Natural killer cell (primary cell): Measurements from ENCODE around the gene GNMT. TPM values are rescaled to one million over a fixed set of nuclear protein-coding genes. Genes with fewer than 3 reads are reported as not detected.

ENCODE experiments used
- ATAC-seq, 3 donors: fragments of 150-1000 bp in 2 of 3; fragments of 200-7000 bp in 1 of 3; cut with Tn5 transposase; 1 replicate in 1 of 3; 2 replicates in 2 of 3; pipeline ENCODE4 v1.10.0; 2021; ENCODE audit warnings: mild to moderate bottlenecking in 2 of 3, moderate library complexity in 2 of 3
- DNase-seq, 2 donors: peaks; one replicate each; pipeline versions ENCODE4 v3.0.0 to v3.0.0-alpha.2; 2013 to 2021; ENCODE audit warnings: mixed read lengths in 1 of 2
- H3K27ac ChIP-seq: one replicate; pipeline ENCODE4 v1.5.1; 2013; ENCODE audit warnings: mild to moderate bottlenecking, low read length
- H3K27me3 ChIP-seq: one replicate; pipeline ENCODE4 v1.6.1; 2013; ENCODE audit warnings: low read length; ENCODE audit not compliant: control insufficient read depth, insufficient read depth
- H3K36me3 ChIP-seq: one replicate; pipeline ENCODE4 v1.6.1; 2013; ENCODE audit warnings: low read length; ENCODE audit not compliant: control insufficient read depth, insufficient read depth
- H3K4me1 ChIP-seq: one replicate; pipeline ENCODE4 v1.6.1; 2013; ENCODE audit warnings: low read length; ENCODE audit not compliant: control insufficient read depth, insufficient read depth
- H3K4me3 ChIP-seq: one replicate; pipeline ENCODE4 v1.5.1; 2013; ENCODE audit warnings: low read length
- H3K9me3 ChIP-seq: one replicate; pipeline ENCODE4 v1.6.1; 2013; ENCODE audit warnings: low read length; ENCODE audit not compliant: control insufficient read depth, insufficient read depth
- H3K27ac Mint-ChIP-seq, 2 donors: one replicate each; pipeline ENCODE4 v1.8.0; 2022; ENCODE audit warnings: mild to moderate bottlenecking in 2 of 2, mixed read lengths in 2 of 2, moderate library complexity in 1 of 2
- H3K27me3 Mint-ChIP-seq, 2 donors: one replicate each; pipeline ENCODE4 v1.8.0; 2022; ENCODE audit warnings: low read depth in 2 of 2, mixed read lengths in 2 of 2
- H3K36me3 Mint-ChIP-seq: one replicate; pipeline ENCODE4 v1.8.0; 2022; ENCODE audit warnings: mixed read lengths
- H3K4me1 Mint-ChIP-seq, 2 donors: one replicate each; pipeline ENCODE4 v1.8.0; 2022; ENCODE audit warnings: mixed read lengths in 2 of 2
- H3K4me3 Mint-ChIP-seq: one replicate; pipeline ENCODE4 v1.8.0; 2022; ENCODE audit warnings: mild to moderate bottlenecking, moderate library complexity, mixed read lengths
- H3K9me3 Mint-ChIP-seq, 2 donors: one replicate each; pipeline ENCODE4 v1.8.0; 2022; ENCODE audit warnings: mixed read lengths in 2 of 2
- WGBS: methylation state at CpG from one replicate; pipeline ENCODE4 v1.1.7; 2013; ENCODE audit warnings: missing lambda C conversion rate; ENCODE audit not compliant: insufficient coverage; 5-methylcytosine and 5-hydroxymethylcytosine counted together
- intact Hi-C: fragments of 100-400 bp; cut with micrococcal nuclease; formaldehyde crosslinking; loops from one replicate; pipeline ENCODE4 v1.14.2; 2022
- total RNA-seq, 4 donors: library from RNA; stranded (reverse); fragments of 120-200 nt in 1 of 4; gene quantifications; one replicate each; pipeline versions ENCODE4 v1.2.3 to v1.2.4, GENCODE V29; 2013 to 2022
- TF ChIP-seq, protein P1 (sequence below): fragments of 200-600 bp; IDR thresholded peaks from one replicate; pipeline ENCODE4 v1.8.0; 2022; ENCODE audit warnings: antibody characterized with exemption

The GNMT gene
- total RNA-seq, 3 donors from 2014 or later (not counting 1 experiment from before 2014, with no cell fraction given): 2.0 to 2.8 (median 2.6) TPM

- TF ChIP-seq, protein P1, sequence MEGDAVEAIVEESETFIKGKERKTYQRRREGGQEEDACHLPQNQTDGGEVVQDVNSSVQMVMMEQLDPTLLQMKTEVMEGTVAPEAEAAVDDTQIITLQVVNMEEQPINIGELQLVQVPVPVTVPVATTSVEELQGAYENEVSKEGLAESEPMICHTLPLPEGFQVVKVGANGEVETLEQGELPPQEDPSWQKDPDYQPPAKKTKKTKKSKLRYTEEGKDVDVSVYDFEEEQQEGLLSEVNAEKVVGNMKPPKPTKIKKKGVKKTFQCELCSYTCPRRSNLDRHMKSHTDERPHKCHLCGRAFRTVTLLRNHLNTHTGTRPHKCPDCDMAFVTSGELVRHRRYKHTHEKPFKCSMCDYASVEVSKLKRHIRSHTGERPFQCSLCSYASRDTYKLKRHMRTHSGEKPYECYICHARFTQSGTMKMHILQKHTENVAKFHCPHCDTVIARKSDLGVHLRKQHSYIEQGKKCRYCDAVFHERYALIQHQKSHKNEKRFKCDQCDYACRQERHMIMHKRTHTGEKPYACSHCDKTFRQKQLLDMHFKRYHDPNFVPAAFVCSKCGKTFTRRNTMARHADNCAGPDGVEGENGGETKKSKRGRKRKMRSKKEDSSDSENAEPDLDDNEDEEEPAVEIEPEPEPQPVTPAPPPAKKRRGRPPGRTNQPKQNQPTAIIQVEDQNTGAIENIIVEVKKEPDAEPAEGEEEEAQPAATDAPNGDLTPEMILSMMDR: no peak
- peaks cover 21% of the 10 kb centered on the region for H3K36me3 ChIP-seq
- H3K4me3 ChIP-seq: no peak overlapping the region
- H3K27me3 Mint-ChIP-seq: peaks cover 0 to 17% of the 10 kb centered on the region in 2 donors
- H3K9me3 ChIP-seq: no peaks in the 10 kb centered on the region
- no peak overlapping the region for H3K27ac ChIP-seq
- H3K36me3 Mint-ChIP-seq: no peaks in the 10 kb centered on the region
- intact Hi-C loops: no loop called here
- H3K27ac Mint-ChIP-seq: no peak overlapping the region
- H3K9me3 Mint-ChIP-seq: no peaks in the 10 kb centered on the region
- no peak overlapping the region for H3K4me3 Mint-ChIP-seq
- ATAC-seq (no peak), DNase-seq (no peak)
- 96% methylated on average over 12 of the region's 12 CpGs for WGBS
- H3K27me3 ChIP-seq: peaks cover 9% of the 10 kb centered on the region
- H3K4me1 ChIP-seq: peaks cover 15% of the 10 kb centered on the region
- H3K4me1 Mint-ChIP-seq: peaks cover 12 to 13% of the 10 kb centered on the region in 2 donors
These were observed 2.8 kb downstream of the GNMT start for GRCh38 chr6:42963179-42963854.

DNA sequence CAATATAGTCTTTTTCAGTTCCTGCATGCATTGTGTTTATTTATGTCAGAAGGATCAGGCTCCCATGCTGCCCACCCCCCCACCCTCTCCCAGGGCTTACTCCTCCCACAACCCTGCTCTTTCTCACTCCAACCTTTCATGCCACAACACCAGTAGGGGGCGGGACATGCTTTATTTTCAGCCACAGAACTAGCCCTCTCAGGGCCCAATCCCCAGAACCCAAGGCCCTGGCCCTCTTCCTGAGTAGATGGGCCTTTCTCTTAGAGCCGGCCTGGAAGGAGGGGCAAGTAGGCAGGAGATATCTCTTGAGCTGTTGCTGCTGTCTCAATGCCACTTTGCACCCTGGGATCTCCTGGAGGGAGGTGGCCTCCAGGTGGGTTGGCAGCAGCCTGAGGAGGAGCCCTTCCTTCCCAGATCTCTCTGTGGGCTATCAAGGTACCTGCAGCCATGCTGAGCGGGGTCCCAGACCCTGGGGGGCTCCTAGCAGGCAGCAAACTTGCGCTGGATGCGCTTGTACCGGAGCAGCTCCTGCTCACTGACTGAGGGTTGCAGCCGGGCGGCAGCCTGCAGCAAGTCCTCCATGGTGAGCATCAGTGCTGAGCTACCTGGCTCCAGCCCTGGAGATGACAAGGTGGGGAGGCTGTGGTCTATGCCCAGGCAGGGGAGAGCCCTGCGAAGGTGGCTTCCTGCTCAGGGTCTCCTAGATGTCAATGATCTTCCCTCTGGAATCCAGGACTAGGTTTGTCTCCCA, 3.5 kb downstream of the GNMT start:
- Mint-ChIP-seq H3K9me3 (no peaks in the 10 kb centered on the region), H3K27me3 (peaks cover 0 to 17% of the 10 kb centered on the region in 2 donors), H3K36me3 (no peaks in the 10 kb centered on the region), H3K27ac (no peak overlapping the region), H3K4me3 (no peak overlapping the region), H3K4me1 (peaks cover 12 to 13% of the 10 kb centered on the region in 2 donors)
- Histone ChIP-seq H3K36me3 (peaks cover 26% of the 10 kb centered on the region), H3K4me3 (no peak overlapping the region), H3K9me3 (no peaks in the 10 kb centered on the region), H3K4me1 (peaks cover 15% of the 10 kb centered on the region), H3K27me3 (peaks cover 9% of the 10 kb centered on the region), H3K27ac (no peak overlapping the region)
- intact Hi-C loops: no loop called here
- TF ChIP-seq, protein P1: no peak
- 95% methylated on average over 9 of the region's 9 CpGs for WGBS
- ATAC-seq: peak in 1 of 3 donors; percentile 39
- peak in 1 of 2 donors; percentile 56 for DNase-seq

DNA sequence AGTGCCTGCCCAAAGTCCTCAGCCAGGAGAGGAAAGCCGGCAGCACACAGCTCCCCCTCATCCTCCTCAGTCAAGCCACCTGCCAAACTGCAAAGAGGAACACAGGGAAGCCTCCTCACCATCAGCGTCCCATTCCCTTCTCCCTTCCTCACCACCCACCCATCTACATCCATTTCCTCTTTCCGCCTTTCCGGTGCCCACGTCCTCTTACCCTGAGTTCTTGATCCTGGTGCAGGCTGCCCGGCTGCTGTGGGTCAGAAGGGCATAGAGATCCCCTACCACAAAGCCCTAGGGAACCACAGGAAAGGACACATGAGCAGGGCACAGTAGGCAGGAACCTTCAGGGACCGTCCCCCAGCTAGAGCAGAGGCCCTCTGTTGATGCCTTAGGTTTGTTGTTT, 6.0 kb downstream of the GNMT start:
- Histone ChIP-seq H3K27ac (no peak overlapping the region), H3K4me1 (no peaks in the 10 kb centered on the region), H3K4me3 (no peak overlapping the region), H3K9me3 (no peaks in the 10 kb centered on the region), H3K36me3 (peaks cover 33% of the 10 kb centered on the region), H3K27me3 (no peaks in the 10 kb centered on the region)
- DNase-seq (no peak), ATAC-seq (no peak)
- Mint-ChIP-seq H3K4me3 (no peak overlapping the region), H3K27ac (no peak overlapping the region), H3K9me3 (no peaks in the 10 kb centered on the region), H3K27me3 (peaks cover 0 to 9% of the 10 kb centered on the region in 2 donors), H3K36me3 (no peaks in the 10 kb centered on the region), H3K4me1 (peaks cover 0 to 4% of the 10 kb centered on the region in 2 donors)
- intact Hi-C loops: no loop called here
- TF ChIP-seq, protein P1: no peak
- 92% methylated on average over 6 of the region's 7 CpGs for WGBS
